ENCODE data around the gene PYCR2. TPM values are rescaled to one million over a fixed set of nuclear protein-coding genes. Genes with fewer than 3 reads are reported as not detected.

PYCR2 gene
- total RNA-seq, 4 donors from 2014 or later, result 28.8 to 53.8 (median 43.3) TPM

- Histone ChIP-seq H3K4me1 (peaks cover 57% of the 10 kb centered on the region), H3K27ac (peak overlapping the region; percentile 95), H3K36me3 (peaks cover 16% of the 10 kb centered on the region), H3K27me3 (no peaks in the 10 kb centered on the region), H3K4me3 (peak overlapping the region; percentile 89), H3K9me3 (no peaks in the 10 kb centered on the region)
- WGBS, result 49% methylated on average over 5 of the region's 5 CpGs
- TF ChIP-seq POLR2AphosphoS5 (IDR thresholded peaks at IDR 0.05), result no peak
- TF ChIP-seq POLR2A (IDR thresholded peaks at IDR 0.05), result no peak
- no peak for TF ChIP-seq CTCF (IDR thresholded peaks at IDR 0.05)
- no peak for TF ChIP-seq EP300 (IDR thresholded peaks at IDR 0.05)
- no peak for DNase-seq (ENCODE audit: low spot score in 2 of 2)
Measured at GRCh38 chr1:225880636-225881035, 43.4 kb downstream of the PYCR2 start.

- H3K36me3 ChIP-seq, result peaks cover 20% of the 10 kb centered on the region
- peaks cover 62% of the 10 kb centered on the region for H3K4me1 ChIP-seq
- H3K27me3 ChIP-seq, result no peaks in the 10 kb centered on the region
- peak overlapping the region; percentile 89 for H3K4me3 ChIP-seq
- WGBS, result 83% methylated on average over 1 of the region's 2 CpGs
- no peak for DNase-seq (ENCODE audit: low spot score in 2 of 2)
- H3K9me3 ChIP-seq, result no peaks in the 10 kb centered on the region
- peak overlapping the region; percentile 95 for H3K27ac ChIP-seq
- TF ChIP-seq POLR2A (IDR thresholded peaks at IDR 0.05) (no peak), CTCF (IDR thresholded peaks at IDR 0.05) (no peak), POLR2AphosphoS5 (IDR thresholded peaks at IDR 0.05) (no peak), EP300 (IDR thresholded peaks at IDR 0.05) (no peak)
Measured at GRCh38 chr1:225880222-225880588, 43.8 kb downstream of the PYCR2 start.

GRCh38 chr1:225879521-225880221 is 44.4 kb downstream of the PYCR2 start:
- TF ChIP-seq POLR2AphosphoS5 (IDR thresholded peaks at IDR 0.05) (no peak), EP300 (IDR thresholded peaks at IDR 0.05) (no peak), CTCF (IDR thresholded peaks at IDR 0.05) (no peak), POLR2A (IDR thresholded peaks at IDR 0.05) (no peak)
- H3K27ac ChIP-seq, result peak overlapping the region; percentile 95
- 62% methylated on average over 8 of the region's 8 CpGs for WGBS
- H3K27me3 ChIP-seq, result no peaks in the 10 kb centered on the region
- peaks cover 25% of the 10 kb centered on the region for H3K36me3 ChIP-seq
- H3K4me1 ChIP-seq, result peaks cover 65% of the 10 kb centered on the region
- DNase-seq (ENCODE audit: low spot score in 2 of 2), result no peak
- H3K9me3 ChIP-seq, result no peaks in the 10 kb centered on the region
- peak overlapping the region; percentile 89 for H3K4me3 ChIP-seq

GRCh38 chr1:225878282-225878681 is 45.8 kb downstream of the PYCR2 start:
- H3K4me3 ChIP-seq, result no peak overlapping the region
- no peak for DNase-seq (ENCODE audit: low spot score in 2 of 2)
- H3K27ac ChIP-seq, result peak overlapping the region; percentile 95
- peaks cover 65% of the 10 kb centered on the region for H3K4me1 ChIP-seq
- no peaks in the 10 kb centered on the region for H3K9me3 ChIP-seq
- H3K36me3 ChIP-seq, result peaks cover 39% of the 10 kb centered on the region
- 81% methylated on average over 4 of the region's 4 CpGs for WGBS
- H3K27me3 ChIP-seq, result no peaks in the 10 kb centered on the region
- TF ChIP-seq POLR2AphosphoS5 (IDR thresholded peaks at IDR 0.05) (no peak), CTCF (IDR thresholded peaks at IDR 0.05) (no peak), EP300 (IDR thresholded peaks at IDR 0.05) (no peak), POLR2A (IDR thresholded peaks at IDR 0.05) (no peak)

- peak; percentile 7 to 47 for TF ChIP-seq CTCF (IDR thresholded peaks at IDR 0.05)
- TF ChIP-seq POLR2A (IDR thresholded peaks at IDR 0.05), result no peak
- Histone ChIP-seq H3K4me3 (no peak overlapping the region), H3K4me1 (peaks cover 60% of the 10 kb centered on the region), H3K27me3 (no peaks in the 10 kb centered on the region), H3K27ac (peak overlapping the region; percentile 95), H3K9me3 (no peaks in the 10 kb centered on the region), H3K36me3 (peaks cover 44% of the 10 kb centered on the region)
- no peak for DNase-seq (ENCODE audit: low spot score in 2 of 2)
- 47% methylated on average over 10 of the region's 10 CpGs for WGBS
Measured at GRCh38 chr1:225877580-225877979, 46.5 kb downstream of the PYCR2 start.

All from suprapubic skin (tissue), 4 donors.